Right atrium auricular region (tissue), 2 donors: ENCODE data around the gene STING1. TPM values are rescaled to one million over a fixed set of nuclear protein-coding genes. Genes with fewer than 3 reads are reported as not detected.
"Not testable (repeated sequence)": the region's sequence is repeated elsewhere in the genome, so short reads cannot be mapped to it uniquely, and the experiment has no call there.

Source experiments
- DNase-seq: peaks from one replicate; pipeline ENCODE4 v3.0.0-alpha.2; 2019; ENCODE audit warnings: low spot score
- H3K27ac ChIP-seq, 2 donors: fragments of 200-600 bp; sonication (generic); 1 replicate in 1 of 2; 2 replicates in 1 of 2; pipeline ENCODE4 v1.5.1; 2016 to 2019
- H3K27me3 ChIP-seq, 2 donors: fragments of 200-600 bp; sonication (generic); one replicate each; pipeline versions ENCODE4 v1.5.1 to v1.6.0; 2017 to 2019
- H3K36me3 ChIP-seq: fragments of 200-600 bp; sonication (generic); one replicate; pipeline ENCODE4 v1.5.1; 2016
- H3K4me1 ChIP-seq, 2 donors: fragments of 200-600 bp; sonication (generic); one replicate each; pipeline versions ENCODE4 v1.5.1 to v1.6.0; 2017 to 2019
- H3K4me3 ChIP-seq, 2 donors: fragments of 200-600 bp; sonication (generic); 1 replicate in 1 of 2; 2 replicates in 1 of 2; pipeline ENCODE4 v1.5.1; 2017 to 2019; ENCODE audit warnings: mild to moderate bottlenecking in 1 of 2, moderate library complexity in 1 of 2
- H3K9me3 ChIP-seq, 2 donors: fragments of 200-600 bp; sonication (generic); one replicate each; pipeline ENCODE4 v1.5.1; 2019
- CTCF ChIP-seq, 2 donors: fragments of 200-600 bp; sonication (generic); IDR thresholded peaks; one replicate each; pipeline ENCODE4 v1.5.1; 2019; ENCODE audit warnings: antibody characterized with exemption in 2 of 2
- total RNA-seq, 2 donors: library from RNA; depleted of rRNA; stranded (reverse); fragments of >200 nt; gene quantifications; one replicate each; pipeline ENCODE4 v1.1.0, GENCODE V29; 2016

Gene STING1
- total RNA-seq, 2 donors from 2014 or later, result 80.0 to 123 TPM

- no peaks in the 10 kb centered on the region for H3K36me3 ChIP-seq
- no peak overlapping the region for H3K4me3 ChIP-seq
- no peaks in the 10 kb centered on the region for H3K9me3 ChIP-seq
- no peaks in the 10 kb centered on the region for H3K27me3 ChIP-seq
- no peak overlapping the region for H3K27ac ChIP-seq
- no peak for TF ChIP-seq CTCF (IDR thresholded peaks at IDR 0.05)
- no peak for DNase-seq
- H3K4me1 ChIP-seq, result peaks cover 0 to 32% of the 10 kb centered on the region in 2 donors
These were observed 3.6 kb upstream of the STING1 start for GRCh38 chr5:139486201-139486600.

GRCh38 chr5:139482890-139483208, 291 bp upstream of the STING1 start:
- not testable (repeated sequence) for H3K27me3 ChIP-seq, DNase-seq, H3K9me3 ChIP-seq
- Histone ChIP-seq H3K4me3 (peak overlapping the region; percentile 53 to 60), H3K36me3 (peaks cover 24% of the 10 kb centered on the region), H3K4me1 (peaks cover 0 to 62% of the 10 kb centered on the region in 2 donors), H3K27ac (peak overlapping the region; percentile 92 to 100)

- H3K4me1 ChIP-seq, result peaks cover 0 to 69% of the 10 kb centered on the region in 2 donors
- H3K27ac ChIP-seq, result peak overlapping the region; percentile 92 to 100
These were observed 943 bp downstream of the STING1 start for GRCh38 chr5:139481580-139482049.

GRCh38 chr5:139481122-139481533, 1.4 kb downstream of the STING1 start:
- no peaks in the 10 kb centered on the region for H3K27me3 ChIP-seq
- peaks cover 0 to 69% of the 10 kb centered on the region in 2 donors for H3K4me1 ChIP-seq
- no peaks in the 10 kb centered on the region for H3K9me3 ChIP-seq
- no peak for DNase-seq
- peak overlapping the region; percentile 53 to 60 for H3K4me3 ChIP-seq
- H3K36me3 ChIP-seq, result peaks cover 40% of the 10 kb centered on the region
- peak overlapping the region; percentile 92 to 100 for H3K27ac ChIP-seq
- TF ChIP-seq CTCF (IDR thresholded peaks at IDR 0.05), result no peak

More at GRCh38 chr5:139481580-139482049, 943 bp downstream of the STING1 start:
- Histone ChIP-seq H3K27me3 (no peaks in the 10 kb centered on the region), H3K9me3 (no peaks in the 10 kb centered on the region), H3K36me3 (peaks cover 36% of the 10 kb centered on the region), H3K4me3 (peak overlapping the region; percentile 53 to 60)
- DNase-seq, result no peak
- peak in 1 of 2 donors; percentile 49 for TF ChIP-seq CTCF (IDR thresholded peaks at IDR 0.05)

- Histone ChIP-seq H3K36me3 (peaks cover 52% of the 10 kb centered on the region), H3K27ac (peak overlapping the region in 1 of 2 donors; percentile 100), H3K4me1 (peaks cover 0 to 73% of the 10 kb centered on the region in 2 donors)
- H3K4me3 ChIP-seq, DNase-seq, H3K27me3 ChIP-seq, H3K9me3 ChIP-seq: not testable (repeated sequence)
These were observed 2.8 kb downstream of the STING1 start for GRCh38 chr5:139479729-139480128.

- not testable (repeated sequence) for H3K9me3 ChIP-seq, DNase-seq, H3K27me3 ChIP-seq, H3K4me3 ChIP-seq
- H3K36me3 ChIP-seq, result peaks cover 52% of the 10 kb centered on the region
- H3K27ac ChIP-seq, result peak overlapping the region; percentile 59 to 100
- peaks cover 0 to 75% of the 10 kb centered on the region in 2 donors for H3K4me1 ChIP-seq
These were observed 3.7 kb downstream of the STING1 start for GRCh38 chr5:139478657-139479423.

- H3K4me1 ChIP-seq, result peaks cover 0 to 67% of the 10 kb centered on the region in 2 donors
- no peak overlapping the region for H3K27ac ChIP-seq
- TF ChIP-seq CTCF (IDR thresholded peaks at IDR 0.05), result no peak
These were observed 6.5 kb downstream of the STING1 start for GRCh38 chr5:139475865-139476617.

More at GRCh38 chr5:139475865-139476617, 6.5 kb downstream of the STING1 start:
- H3K27me3 ChIP-seq, result no peaks in the 10 kb centered on the region
- no peak for DNase-seq
- no peak overlapping the region for H3K4me3 ChIP-seq
- no peaks in the 10 kb centered on the region for H3K9me3 ChIP-seq
- peaks cover 52% of the 10 kb centered on the region for H3K36me3 ChIP-seq
